Activated CD8-positive, alpha-beta memory T cell treated with anti-CD3 and anti-CD28 coated beads, Interleukin-2, amount 50 U/mL, for 4 hours (primary cell): ENCODE results near the gene PMIS2.

Source experiments
- DNase-seq: peaks from one replicate; pipeline ENCODE4 v3.0.0-alpha.2; 2020

Gene PMIS2

GRCh38 chr19:35585848-35586247 is at the start of gene PMIS2:
TSS of gene PMIS2 (plus strand) at chr19:35586173. CDS start at chr19:35586260, 87 bp downstream.
- DNase-seq, result no peak

GRCh38 chr19:35539314-35539713 is 46.7 kb upstream of the PMIS2 start:
- no peak for DNase-seq

GRCh38 chr19:35539850-35540249 is 46.1 kb upstream of the PMIS2 start:
- no peak for DNase-seq

GRCh38 chr19:35540356-35540927 is 45.5 kb upstream of the PMIS2 start:
- no peak for DNase-seq

GRCh38 chr19:35542209-35542608 is 43.8 kb upstream of the PMIS2 start:
- no peak for DNase-seq

GRCh38 chr19:35543280-35544109 is 42.5 kb upstream of the PMIS2 start:
- no peak for DNase-seq

GRCh38 chr19:35544110-35544802 is 41.7 kb upstream of the PMIS2 start:
- no peak for DNase-seq

- peak; percentile 86 for DNase-seq
Measured at GRCh38 chr19:35545001-35545854, 40.7 kb upstream of the PMIS2 start, which contains the start of gene TMEM147. TSS of gene TMEM147 (plus strand) at chr19:35545626. CDS start at chr19:35545740, 114 bp downstream.

GRCh38 chr19:35545855-35546381 is 40.1 kb upstream of the PMIS2 start:
- peak; percentile 67 for DNase-seq

GRCh38 chr19:35546532-35546931 is 39.4 kb upstream of the PMIS2 start:
- DNase-seq, result no peak

- DNase-seq, result peak; percentile 45
Measured at GRCh38 chr19:35549174-35549788, 36.7 kb upstream of the PMIS2 start.

- DNase-seq, result no peak
Measured at GRCh38 chr19:35549879-35550523, 36.0 kb upstream of the PMIS2 start.

GRCh38 chr19:35551091-35551810 is 34.7 kb upstream of the PMIS2 start:
- no peak for DNase-seq

GRCh38 chr19:35552534-35553384 is 33.2 kb upstream of the PMIS2 start:
- no peak for DNase-seq

GRCh38 chr19:35553385-35554000 is 32.5 kb upstream of the PMIS2 start:
- no peak for DNase-seq

GRCh38 chr19:35554076-35554475 is 31.9 kb upstream of the PMIS2 start:
- no peak for DNase-seq

- DNase-seq, result no peak
Measured at GRCh38 chr19:35555301-35556005, 30.5 kb upstream of the PMIS2 start.

- DNase-seq, result no peak
Measured at GRCh38 chr19:35556025-35556590, 29.9 kb upstream of the PMIS2 start.
